Measurements from ENCODE around the gene P3H1. TPM values are rescaled to one million over a fixed set of nuclear protein-coding genes. Genes with fewer than 3 reads are reported as not detected.

P3H1 gene
- total RNA-seq, 1 experiment from 2014 or later, result 32.9 TPM

- H3K36me3 ChIP-seq (ENCODE audit: control insufficient read depth in 1 of 2, insufficient read depth in 2 of 2, low read length in 2 of 2), result peaks cover 47 to 77% of the 10 kb centered on the region in 2 experiments
- no peak overlapping the region for H3K4me2 ChIP-seq (ENCODE audit: low read length)
- H3K4me1 ChIP-seq (ENCODE audit: control insufficient read depth in 1 of 2, insufficient read depth in 2 of 2, low read length in 2 of 2), result no peaks in the 10 kb centered on the region
- TSS peak; percentile 2 for BruUV-seq (replicated peaks)
- ATAC-seq (no peak), DNase-seq (ENCODE audit: low read depth, low spot score) (no peak)
- TF ChIP-seq POLR2AphosphoS5 (IDR thresholded peaks at IDR 0.05; ENCODE audit: low read depth, low read length) (peak; percentile 37; the same call in 1 of the 2 replicates), POLR2A (IDR thresholded peaks at IDR 0.05; ENCODE audit: borderline replicate concordance, extremely low read depth, insufficient read depth, insufficient read length) (no peak)
- POLR2A ChIA-PET, result no interaction called here
- CTCF ChIA-PET, result no interaction called here
- no peak overlapping the region for H3K27ac ChIP-seq (ENCODE audit: low read depth, low read length)
- H3K27me3 ChIP-seq (ENCODE audit: insufficient read depth, low read length), result no peaks in the 10 kb centered on the region
- peaks cover 94% of the 10 kb centered on the region for H3K79me2 ChIP-seq (ENCODE audit: insufficient read depth, low read length)
- H3K9me2 ChIP-seq (ENCODE audit: insufficient read depth), result no peaks in the 10 kb centered on the region
- intact Hi-C loops (cut with micrococcal nuclease), result no loop called here
- H3K9ac ChIP-seq (ENCODE audit: low read length), result no peak overlapping the region
- RAD21 ChIA-PET (ENCODE audit: low non-redundant PET in 1 of 2, low total read pairs in 2 of 2, uncharacterized antibody in 2 of 2, unreplicated experiment in 2 of 2), result no interaction called here
- H3K9me3 ChIP-seq (ENCODE audit: control insufficient read depth in 1 of 2, insufficient read depth in 1 of 2, low read depth in 1 of 2, low read length in 2 of 2), result no peaks in the 10 kb centered on the region
- no peak overlapping the region for H2AFZ ChIP-seq (ENCODE audit: low read depth, low read length, poor library complexity, severe bottlenecking)
- H3K4me3 ChIP-seq (replicated peaks in 1 of 2; ENCODE audit: low read depth in 1 of 2, low read length in 2 of 2), result no peak overlapping the region
- H4K20me1 ChIP-seq (ENCODE audit: insufficient read depth), result peaks cover 61% of the 10 kb centered on the region; the same call in 1 of the 2 replicates
These were observed 62.9 kb downstream of the P3H1 start for GRCh38 chr1:42703888-42704464.

- DNase-seq (ENCODE audit: low read depth, low spot score), result no peak
- CTCF ChIA-PET, result no interaction called here
- Histone ChIP-seq H3K4me1 (ENCODE audit: control insufficient read depth in 1 of 2, insufficient read depth in 2 of 2, low read length in 2 of 2) (no peaks in the 10 kb centered on the region), H2AFZ (ENCODE audit: low read depth, low read length, poor library complexity, severe bottlenecking) (no peak overlapping the region), H3K9ac (ENCODE audit: low read length) (no peak overlapping the region), H3K4me3 (replicated peaks in 1 of 2; ENCODE audit: low read depth in 1 of 2, low read length in 2 of 2) (no peak overlapping the region), H4K20me1 (ENCODE audit: insufficient read depth) (peaks cover 84% of the 10 kb centered on the region; the same call in 1 of the 2 replicates), H3K9me3 (ENCODE audit: control insufficient read depth in 1 of 2, insufficient read depth in 1 of 2, low read depth in 1 of 2, low read length in 2 of 2) (no peaks in the 10 kb centered on the region), H3K79me2 (ENCODE audit: insufficient read depth, low read length) (peaks cover 98% of the 10 kb centered on the region), H3K4me2 (ENCODE audit: low read length) (no peak overlapping the region), H3K9me2 (ENCODE audit: insufficient read depth) (no peaks in the 10 kb centered on the region), H3K36me3 (ENCODE audit: control insufficient read depth in 1 of 2, insufficient read depth in 2 of 2, low read length in 2 of 2) (peaks cover 75 to 96% of the 10 kb centered on the region in 2 experiments), H3K27ac (ENCODE audit: low read depth, low read length) (no peak overlapping the region), H3K27me3 (ENCODE audit: insufficient read depth, low read length) (no peaks in the 10 kb centered on the region)
- TF ChIP-seq EZH2 (IDR thresholded peaks at IDR 0.05), result no peak
- no peak for TF ChIP-seq SRF (IDR thresholded peaks at IDR 0.05; ENCODE audit: low read depth)
- no peak for TF ChIP-seq RAD21 (IDR thresholded peaks at IDR 0.05; ENCODE audit: low read depth)
- TF ChIP-seq ZBTB33 (IDR thresholded peaks at IDR 0.05; ENCODE audit: extremely low read depth, insufficient replicate concordance, low read length), result no peak
- TF ChIP-seq ATF3 (IDR thresholded peaks at IDR 0.05), result no peak
- no peak for TF ChIP-seq CEBPB (IDR thresholded peaks at IDR 0.05; ENCODE audit: low read depth)
- no peak for TF ChIP-seq SIN3A (IDR thresholded peaks at IDR 0.05; ENCODE audit: low read depth)
- TF ChIP-seq JUND (IDR thresholded peaks at IDR 0.05), result no peak
- no peak for TF ChIP-seq TCF7L2 (IDR thresholded peaks at IDR 0.05; ENCODE audit: borderline replicate concordance, extremely low read depth, insufficient read depth, insufficient read length)
- intact Hi-C loops (cut with micrococcal nuclease), result no loop called here
- POLR2A ChIA-PET, result interaction anchor here (0.7 kb wide), 1 partner anchor 20 kb away, joined by 3 read pairs; no protein-coding TSS in a partner anchor
- ATAC-seq, result no peak
- RAD21 ChIA-PET (ENCODE audit: low non-redundant PET in 1 of 2, low total read pairs in 2 of 2, uncharacterized antibody in 2 of 2, unreplicated experiment in 2 of 2), result no interaction called here
- BruUV-seq (replicated peaks), result no TSS peak
These were observed 66.8 kb downstream of the P3H1 start for GRCh38 chr1:42700006-42700405.

Data from HCT116 (cell line).